ENCODE data around the gene PDIA6. TPM values are rescaled to one million over a fixed set of nuclear protein-coding genes. Genes with fewer than 3 reads are reported as not detected.
A peak's percentile ranks its signal among the peaks of the same experiment; 100 is the strongest.

PDIA6 gene
- total RNA-seq, 2 donors from 2014 or later = 402 to 408 TPM

- TF ChIP-seq CTCF (conservative IDR thresholded peaks at IDR 0.05) = no peak
- H3K27me3 ChIP-seq (ENCODE audit: control insufficient read depth, insufficient read depth, low read length, poor library complexity, severe bottlenecking) = no peaks in the 10 kb centered on the region
- no peaks in the 10 kb centered on the region for H3K27me3 Mint-ChIP-seq (ENCODE audit: insufficient read depth)
- no peaks in the 10 kb centered on the region for H3K9me3 ChIP-seq (ENCODE audit: control insufficient read depth, low read length)
- H3K9me3 Mint-ChIP-seq = no peaks in the 10 kb centered on the region
- H3K4me3 ChIP-seq (ENCODE audit: low read length) = no peak overlapping the region
- H3K36me3 Mint-ChIP-seq (ENCODE audit: low read depth) = peaks cover 89% of the 10 kb centered on the region
- H3K4me3 Mint-ChIP-seq = no peak overlapping the region
- H3K27ac Mint-ChIP-seq = no peak overlapping the region
- peaks cover 94% of the 10 kb centered on the region for H3K36me3 ChIP-seq (ENCODE audit: control insufficient read depth, insufficient read depth, low read length)
- H3K4me1 ChIP-seq (ENCODE audit: control insufficient read depth, insufficient read depth, low read length) = no peaks in the 10 kb centered on the region
- no peak overlapping the region for H3K27ac ChIP-seq (ENCODE audit: low read depth, low read length)
- H3K9ac ChIP-seq (ENCODE audit: extremely low read depth, low read length, poor library complexity, severe bottlenecking) = no peak overlapping the region
- H3K4me1 Mint-ChIP-seq = no peaks in the 10 kb centered on the region
- 90 to 100% methylated on average over 1 of the region's 1 CpG for WGBS, 2 experiments (ENCODE audit: insufficient coverage in 1 of 2, insufficient read length in 1 of 2)
- no peak for DNase-seq
These were observed 18.8 kb downstream of the PDIA6 start for GRCh38 chr2:10793816-10794215.

GRCh38 chr2:10792660-10793400, 19.8 kb downstream of the PDIA6 start:
- H3K4me1 ChIP-seq (ENCODE audit: control insufficient read depth, insufficient read depth, low read length) = no peaks in the 10 kb centered on the region
- Mint-ChIP-seq H3K27ac (no peak overlapping the region), H3K4me3 (no peak overlapping the region), H3K36me3 (ENCODE audit: low read depth) (peaks cover 95% of the 10 kb centered on the region), H3K9me3 (no peaks in the 10 kb centered on the region), H3K4me1 (no peaks in the 10 kb centered on the region), H3K27me3 (ENCODE audit: insufficient read depth) (no peaks in the 10 kb centered on the region)
- H3K36me3 ChIP-seq (ENCODE audit: control insufficient read depth, insufficient read depth, low read length) = peaks cover 96% of the 10 kb centered on the region
- peak; percentile 57 for TF ChIP-seq CTCF (conservative IDR thresholded peaks at IDR 0.05)
- no peaks in the 10 kb centered on the region for H3K27me3 ChIP-seq (ENCODE audit: control insufficient read depth, insufficient read depth, low read length, poor library complexity, severe bottlenecking)
- no peaks in the 10 kb centered on the region for H3K9me3 ChIP-seq (ENCODE audit: control insufficient read depth, low read length)
- H3K27ac ChIP-seq (ENCODE audit: low read depth, low read length) = no peak overlapping the region
- no peak overlapping the region for H3K4me3 ChIP-seq (ENCODE audit: low read length)
- WGBS, 2 experiments (ENCODE audit: insufficient coverage in 1 of 2, insufficient read length in 1 of 2) = 91 to 92% methylated on average over 13 to 17 of the region's 17 CpGs
- peak; percentile 74 for DNase-seq
- no peak overlapping the region for H3K9ac ChIP-seq (ENCODE audit: extremely low read depth, low read length, poor library complexity, severe bottlenecking)

- Histone ChIP-seq H3K9ac (ENCODE audit: extremely low read depth, low read length, poor library complexity, severe bottlenecking) (no peak overlapping the region), H3K9me3 (ENCODE audit: control insufficient read depth, low read length) (no peaks in the 10 kb centered on the region), H3K36me3 (ENCODE audit: control insufficient read depth, insufficient read depth, low read length) (peaks cover 96% of the 10 kb centered on the region), H3K27me3 (ENCODE audit: control insufficient read depth, insufficient read depth, low read length, poor library complexity, severe bottlenecking) (no peaks in the 10 kb centered on the region), H3K27ac (ENCODE audit: low read depth, low read length) (no peak overlapping the region), H3K4me1 (ENCODE audit: control insufficient read depth, insufficient read depth, low read length) (no peaks in the 10 kb centered on the region), H3K4me3 (ENCODE audit: low read length) (no peak overlapping the region)
- Mint-ChIP-seq H3K27ac (peak overlapping the region; percentile 5), H3K9me3 (no peaks in the 10 kb centered on the region), H3K36me3 (ENCODE audit: low read depth) (peaks cover 95% of the 10 kb centered on the region), H3K4me3 (no peak overlapping the region), H3K27me3 (ENCODE audit: insufficient read depth) (no peaks in the 10 kb centered on the region), H3K4me1 (no peaks in the 10 kb centered on the region)
- 98 to 100% methylated on average over 1 to 2 of the region's 2 CpGs for WGBS, 2 experiments (ENCODE audit: insufficient coverage in 1 of 2, insufficient read length in 1 of 2)
- TF ChIP-seq CTCF (conservative IDR thresholded peaks at IDR 0.05) = no peak
- no peak for DNase-seq
These were observed 20.5 kb downstream of the PDIA6 start for GRCh38 chr2:10792001-10792634.

Data from endodermal cell (in vitro differentiated cells).